ENCODE data around the gene CCDC6.
"Not testable (repeated sequence)": the region's sequence is repeated elsewhere in the genome, so short reads cannot be mapped to it uniquely, and the experiment has no call there.

DNA sequence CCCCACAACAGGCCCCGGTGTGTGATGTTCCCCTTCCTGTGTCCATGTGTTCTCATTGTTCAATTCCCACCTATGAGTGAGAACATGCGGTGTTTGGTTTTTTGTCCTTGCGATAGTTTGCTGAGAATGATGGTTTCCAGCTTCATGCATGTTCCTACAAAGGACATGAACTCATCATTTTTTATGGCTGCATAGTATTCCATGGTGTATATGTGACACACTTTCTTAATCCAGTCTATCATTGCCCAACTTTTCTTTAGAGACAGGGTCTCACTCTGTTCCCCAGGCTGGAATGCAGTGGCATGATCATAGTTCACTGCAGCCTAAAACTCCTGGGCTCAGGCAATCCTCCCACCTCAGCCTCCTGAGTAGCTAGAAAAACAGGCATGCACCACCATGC lies 120.9 kb downstream of the CCDC6 start:
- TF ChIP-seq, protein P1, sequence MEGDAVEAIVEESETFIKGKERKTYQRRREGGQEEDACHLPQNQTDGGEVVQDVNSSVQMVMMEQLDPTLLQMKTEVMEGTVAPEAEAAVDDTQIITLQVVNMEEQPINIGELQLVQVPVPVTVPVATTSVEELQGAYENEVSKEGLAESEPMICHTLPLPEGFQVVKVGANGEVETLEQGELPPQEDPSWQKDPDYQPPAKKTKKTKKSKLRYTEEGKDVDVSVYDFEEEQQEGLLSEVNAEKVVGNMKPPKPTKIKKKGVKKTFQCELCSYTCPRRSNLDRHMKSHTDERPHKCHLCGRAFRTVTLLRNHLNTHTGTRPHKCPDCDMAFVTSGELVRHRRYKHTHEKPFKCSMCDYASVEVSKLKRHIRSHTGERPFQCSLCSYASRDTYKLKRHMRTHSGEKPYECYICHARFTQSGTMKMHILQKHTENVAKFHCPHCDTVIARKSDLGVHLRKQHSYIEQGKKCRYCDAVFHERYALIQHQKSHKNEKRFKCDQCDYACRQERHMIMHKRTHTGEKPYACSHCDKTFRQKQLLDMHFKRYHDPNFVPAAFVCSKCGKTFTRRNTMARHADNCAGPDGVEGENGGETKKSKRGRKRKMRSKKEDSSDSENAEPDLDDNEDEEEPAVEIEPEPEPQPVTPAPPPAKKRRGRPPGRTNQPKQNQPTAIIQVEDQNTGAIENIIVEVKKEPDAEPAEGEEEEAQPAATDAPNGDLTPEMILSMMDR (IDR thresholded peaks at IDR 0.05) = not testable (repeated sequence)
- not testable (repeated sequence) for TF ChIP-seq POLR2A (IDR thresholded peaks at IDR 0.05)

Data from ovary (tissue), 3 donors.